HCT116 (cell line): ENCODE results near the gene SPRR4. TPM values are rescaled to one million over a fixed set of nuclear protein-coding genes. Genes with fewer than 3 reads are reported as not detected.

Source experiments
- ATAC-seq: fragments of 200-7000 bp; cut with Tn5 transposase; 2 replicates; pipeline ENCODE4 v1.9.1; 2020; ENCODE audit warnings: mild to moderate bottlenecking, moderate library complexity
- BruUV-seq: library from RNA; stranded (reverse); fragments of 400-500 nt; replicated peaks from 2 replicates; lab custom pipeline; 2021; lab: Mats Ljungman, UMichigan
- CTCF ChIA-PET: fragments of 300-600 bp; sonication (Branson Sonifier 250); formaldehyde crosslinking; loops from one replicate; lab custom pipeline; 2021; ENCODE audit warnings: antibody characterized with exemption; lab: Charles Lee
- POLR2A ChIA-PET: fragments of 300-600, 350-600 bp; sonication (Branson Sonifier 250); formaldehyde crosslinking; loops from one replicate; lab custom pipeline; 2021; ENCODE audit warnings: antibody characterized with exemption; lab: Charles Lee
- RAD21 ChIA-PET, 2 experiments: fragments of 300-600 bp; sonication (Branson Sonifier 250); formaldehyde crosslinking; loops; one replicate each; lab custom pipeline; 2023; ENCODE audit warnings: low total read pairs in 2 of 2; ENCODE audit not compliant: uncharacterized antibody in 2 of 2, unreplicated experiment in 2 of 2, low non-redundant PET in 1 of 2; lab: Charles Lee
- DNase-seq: peaks from one replicate; pipeline ENCODE4 v3.0.0-alpha.2; 2010; ENCODE audit warnings: low read depth, low spot score
- H2AFZ ChIP-seq: fragments of 200-600 bp; shearing (Covaris generic), sonication (generic); 2 replicates; pipeline ENCODE4 v1.6.1; 2017; ENCODE audit warnings: low read depth, mixed run types, mixed read lengths, antibody characterized with exemption, low read length; ENCODE audit not compliant: poor library complexity, severe bottlenecking
- H3K27ac ChIP-seq: 2 replicates; pipeline ENCODE4 v1.5.1; 2012; ENCODE audit warnings: low read depth, low read length
- H3K27me3 ChIP-seq: fragments of 200-600 bp; sonication (generic); 2 replicates; pipeline ENCODE4 v1.6.1; 2016; ENCODE audit warnings: mixed run types, low read length, mixed read lengths; ENCODE audit not compliant: insufficient read depth
- H3K36me3 ChIP-seq, 2 experiments: fragments of 200-500 bp in 1 of 2; fragments of 200-600 bp in 1 of 2; sonication (Bioruptor generic) in 1 of 2; sonication (generic) in 1 of 2; 2 replicates each; pipeline versions ENCODE4 v1.5.1 to v1.6.1; 2014 to 2016; ENCODE audit warnings: low read length in 2 of 2, inconsistent platforms in 1 of 2, mixed read lengths in 1 of 2, mixed run types in 1 of 2; ENCODE audit not compliant: insufficient read depth in 2 of 2, control insufficient read depth in 1 of 2
- H3K4me1 ChIP-seq, 2 experiments: fragments of 200-600 bp in 1 of 2; sonication (generic) in 1 of 2; 2 replicates each; pipeline versions ENCODE4 v1.5.1 to v1.6.1; 2012 to 2017; ENCODE audit warnings: low read length in 2 of 2, inconsistent platforms in 1 of 2, mild to moderate bottlenecking in 1 of 2, mixed read lengths in 1 of 2, mixed run types in 1 of 2, moderate library complexity in 1 of 2; ENCODE audit not compliant: insufficient read depth in 2 of 2, control insufficient read depth in 1 of 2
- H3K4me2 ChIP-seq: fragments of 200-600 bp; sonication (generic); 2 replicates; pipeline ENCODE4 v1.6.1; 2017; ENCODE audit warnings: mixed run types, low read length, mixed read lengths
- H3K4me3 ChIP-seq, 2 experiments: fragments of 200-600 bp in 1 of 2; sonication (generic) in 1 of 2; replicated peaks in 1 of 2; 2 replicates each; pipeline ENCODE4 v1.5.1; 2011 to 2016; ENCODE audit warnings: low read length in 2 of 2, control low read depth in 1 of 2, low read depth in 1 of 2, mild to moderate bottlenecking in 1 of 2, mixed read lengths in 1 of 2, mixed run types in 1 of 2
- H3K79me2 ChIP-seq: fragments of 200-600 bp; sonication (generic); 2 replicates; pipeline ENCODE4 v1.6.1; 2017; ENCODE audit warnings: mild to moderate bottlenecking, mixed run types, low read length, moderate library complexity, mixed read lengths; ENCODE audit not compliant: insufficient read depth
- H3K9ac ChIP-seq: fragments of 200-600 bp; sonication (generic); 2 replicates; pipeline ENCODE4 v1.6.1; 2016; ENCODE audit warnings: low read length, mixed read lengths
- H3K9me2 ChIP-seq: fragments of 200-600 bp; sonication (generic), shearing (Covaris generic); 2 replicates; pipeline ENCODE4 v1.6.1; 2017; ENCODE audit warnings: mixed run types, mild to moderate bottlenecking, moderate library complexity; ENCODE audit not compliant: insufficient read depth
- H3K9me3 ChIP-seq, 2 experiments: fragments of 200-500 bp in 1 of 2; fragments of 200-600 bp in 1 of 2; sonication (Bioruptor generic) in 1 of 2; sonication (generic) in 1 of 2; 2 replicates each; pipeline ENCODE4 v1.6.1; 2014 to 2017; ENCODE audit warnings: low read length in 2 of 2, mixed read lengths in 2 of 2, inconsistent platforms in 1 of 2, low read depth in 1 of 2, mild to moderate bottlenecking in 1 of 2, mixed run types in 1 of 2, moderate library complexity in 1 of 2; ENCODE audit not compliant: control insufficient read depth in 1 of 2, insufficient read depth in 1 of 2
- H4K20me1 ChIP-seq: fragments of 200-600 bp; sonication (generic), shearing (Covaris generic); 2 replicates; pipeline ENCODE4 v1.6.1; 2017; ENCODE audit warnings: mixed run types, mild to moderate bottlenecking, moderate library complexity; ENCODE audit not compliant: insufficient read depth
- ATF3 ChIP-seq: IDR thresholded peaks from 2 replicates; pipeline ENCODE4 v1.6.1; 2012
- CBX3 ChIP-seq: IDR thresholded peaks from 2 replicates; pipeline ENCODE4 v1.6.1; 2012; ENCODE audit warnings: low read depth
- CEBPB ChIP-seq: IDR thresholded peaks from 2 replicates; pipeline ENCODE4 v1.6.1; 2012; ENCODE audit warnings: low read depth
- EGR1 ChIP-seq: IDR thresholded peaks from 2 replicates; pipeline ENCODE4 v1.6.1; 2012; ENCODE audit warnings: low read depth
- ELF1 ChIP-seq: IDR thresholded peaks from 2 replicates; pipeline ENCODE4 v1.6.1; 2012; ENCODE audit warnings: low read depth, borderline replicate concordance
- EZH2 ChIP-seq: fragments of 200-600 bp; sonication (generic); IDR thresholded peaks from 2 replicates; pipeline ENCODE4 v1.6.1; 2017; ENCODE audit warnings: antibody characterized with exemption, mixed run types
- EZH2phosphoT487 ChIP-seq: fragments of 200-600 bp; IDR thresholded peaks from 2 replicates; pipeline ENCODE4 v1.6.1; 2018; ENCODE audit warnings: antibody characterized with exemption, borderline replicate concordance
- FOSL1 ChIP-seq: IDR thresholded peaks from 2 replicates; pipeline ENCODE4 v1.6.1; 2012; ENCODE audit warnings: low read depth
- JUND ChIP-seq: IDR thresholded peaks from 2 replicates; pipeline ENCODE4 v1.6.1; 2012
- MAX ChIP-seq: IDR thresholded peaks from 2 replicates; pipeline ENCODE4 v1.6.1; 2012
- POLR2A ChIP-seq: IDR thresholded peaks from 2 replicates; pipeline ENCODE4 v1.7.0; 2011; ENCODE audit warnings: borderline replicate concordance; ENCODE audit not compliant: insufficient read depth, insufficient read length; ENCODE audit errors: extremely low read depth
- POLR2AphosphoS5 ChIP-seq: IDR thresholded peaks from 2 replicates; pipeline ENCODE4 v1.6.1; 2011; ENCODE audit warnings: mild to moderate bottlenecking, low read depth, low read length, moderate library complexity
- RAD21 ChIP-seq: IDR thresholded peaks from 2 replicates; pipeline ENCODE4 v1.6.1; 2012; ENCODE audit warnings: low read depth, mild to moderate bottlenecking
- SIN3A ChIP-seq: IDR thresholded peaks from 2 replicates; pipeline ENCODE4 v1.6.1; 2012; ENCODE audit warnings: low read depth
- SRF ChIP-seq: IDR thresholded peaks from 2 replicates; pipeline ENCODE4 v1.6.1; 2012; ENCODE audit warnings: low read depth
- TCF7L2 ChIP-seq: IDR thresholded peaks from 2 replicates; pipeline ENCODE4 v1.7.0; 2011; ENCODE audit warnings: borderline replicate concordance, inconsistent platforms; ENCODE audit not compliant: insufficient read depth, insufficient read length; ENCODE audit errors: extremely low read depth
- YY1 ChIP-seq: IDR thresholded peaks from 2 replicates; pipeline ENCODE4 v1.6.1; 2011; ENCODE audit warnings: low read length, low read depth, moderate library complexity, mild to moderate bottlenecking; ENCODE audit not compliant: insufficient replicate concordance; ENCODE audit errors: extremely low read depth
- ZFX ChIP-seq: fragments of 450-650 bp; IDR thresholded peaks from 2 replicates; pipeline ENCODE4 v1.6.1; 2017
- intact Hi-C: fragments of 100-400 bp; cut with micrococcal nuclease; formaldehyde crosslinking; loops from 2 replicates; pipeline ENCODE4 v1.10.0; 2022
- total RNA-seq: library from RNA; stranded (reverse); gene quantifications from one replicate; pipeline ENCODE4 v1.2.1, GENCODE V29; 2021; ENCODE audit not compliant: unreplicated experiment
- TF ChIP-seq, protein P1 (sequence below), 3 experiments: fragments of 200-600 bp in 1 of 3; sonication (generic) in 1 of 3; IDR thresholded peaks in 2 of 3; conservative IDR thresholded peaks in 1 of 3; 2 replicates each; pipeline ENCODE4 v1.5.1; 2012 to 2017; ENCODE audit warnings: low read depth in 2 of 3, low read length in 2 of 3, antibody characterized with exemption in 1 of 3, borderline replicate concordance in 1 of 3, control low read depth in 1 of 3, mild to moderate bottlenecking in 1 of 3, mixed read lengths in 1 of 3, mixed run types in 1 of 3, moderate library complexity in 1 of 3; ENCODE audit not compliant: insufficient read depth in 1 of 3
- TF ChIP-seq, protein P2 (sequence below): IDR thresholded peaks from 2 replicates; pipeline ENCODE4 v1.6.1; 2011; ENCODE audit warnings: mild to moderate bottlenecking, low read length, moderate library complexity; ENCODE audit not compliant: insufficient replicate concordance; ENCODE audit errors: extremely low read depth

SPRR4 gene
- total RNA-seq, 1 experiment from 2014 or later: not detected

GRCh38 chr1:152957561-152957960, 12.9 kb upstream of the SPRR4 start:
- Histone ChIP-seq H3K27ac (no peak overlapping the region), H3K9me3 (no peaks in the 10 kb centered on the region), H3K9me2 (no peaks in the 10 kb centered on the region), H3K27me3 (peaks cover 7% of the 10 kb centered on the region), H3K4me2 (no peak overlapping the region), H3K36me3 (no peaks in the 10 kb centered on the region), H3K4me3 (no peak overlapping the region), H4K20me1 (no peaks in the 10 kb centered on the region), H2AFZ (no peak overlapping the region), H3K4me1 (peaks cover 0 to 10% of the 10 kb centered on the region in 2 experiments; a peak in 2 of 4 replicates), H3K79me2 (no peaks in the 10 kb centered on the region), H3K9ac (no peak overlapping the region)
- intact Hi-C loops: no loop called here
- POLR2A ChIA-PET: no interaction called here
- RAD21 ChIA-PET: no interaction called here
- CTCF ChIA-PET: no interaction called here
- no peak for TF ChIP-seq CBX3
- no peak for TF ChIP-seq MAX
- no peak for TF ChIP-seq JUND
- TF ChIP-seq POLR2A: no peak
- no peak for TF ChIP-seq SIN3A
- TF ChIP-seq EZH2phosphoT487: no peak
- TF ChIP-seq, protein P1, sequence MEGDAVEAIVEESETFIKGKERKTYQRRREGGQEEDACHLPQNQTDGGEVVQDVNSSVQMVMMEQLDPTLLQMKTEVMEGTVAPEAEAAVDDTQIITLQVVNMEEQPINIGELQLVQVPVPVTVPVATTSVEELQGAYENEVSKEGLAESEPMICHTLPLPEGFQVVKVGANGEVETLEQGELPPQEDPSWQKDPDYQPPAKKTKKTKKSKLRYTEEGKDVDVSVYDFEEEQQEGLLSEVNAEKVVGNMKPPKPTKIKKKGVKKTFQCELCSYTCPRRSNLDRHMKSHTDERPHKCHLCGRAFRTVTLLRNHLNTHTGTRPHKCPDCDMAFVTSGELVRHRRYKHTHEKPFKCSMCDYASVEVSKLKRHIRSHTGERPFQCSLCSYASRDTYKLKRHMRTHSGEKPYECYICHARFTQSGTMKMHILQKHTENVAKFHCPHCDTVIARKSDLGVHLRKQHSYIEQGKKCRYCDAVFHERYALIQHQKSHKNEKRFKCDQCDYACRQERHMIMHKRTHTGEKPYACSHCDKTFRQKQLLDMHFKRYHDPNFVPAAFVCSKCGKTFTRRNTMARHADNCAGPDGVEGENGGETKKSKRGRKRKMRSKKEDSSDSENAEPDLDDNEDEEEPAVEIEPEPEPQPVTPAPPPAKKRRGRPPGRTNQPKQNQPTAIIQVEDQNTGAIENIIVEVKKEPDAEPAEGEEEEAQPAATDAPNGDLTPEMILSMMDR (IDR thresholded peaks at IDR 0.05 in 2 of 3, conservative IDR thresholded peaks at IDR 0.05 in 1 of 3; ENCODE audit: borderline replicate concordance in 1 of 3, insufficient read depth in 1 of 3, low read depth in 2 of 3, low read length in 2 of 3): no peak
- no peak for TF ChIP-seq SRF
- no peak for TF ChIP-seq ELF1
- no peak for TF ChIP-seq FOSL1
- TF ChIP-seq EZH2: no peak
- no peak for TF ChIP-seq POLR2AphosphoS5
- TF ChIP-seq TCF7L2: no peak
- TF ChIP-seq, protein P2, sequence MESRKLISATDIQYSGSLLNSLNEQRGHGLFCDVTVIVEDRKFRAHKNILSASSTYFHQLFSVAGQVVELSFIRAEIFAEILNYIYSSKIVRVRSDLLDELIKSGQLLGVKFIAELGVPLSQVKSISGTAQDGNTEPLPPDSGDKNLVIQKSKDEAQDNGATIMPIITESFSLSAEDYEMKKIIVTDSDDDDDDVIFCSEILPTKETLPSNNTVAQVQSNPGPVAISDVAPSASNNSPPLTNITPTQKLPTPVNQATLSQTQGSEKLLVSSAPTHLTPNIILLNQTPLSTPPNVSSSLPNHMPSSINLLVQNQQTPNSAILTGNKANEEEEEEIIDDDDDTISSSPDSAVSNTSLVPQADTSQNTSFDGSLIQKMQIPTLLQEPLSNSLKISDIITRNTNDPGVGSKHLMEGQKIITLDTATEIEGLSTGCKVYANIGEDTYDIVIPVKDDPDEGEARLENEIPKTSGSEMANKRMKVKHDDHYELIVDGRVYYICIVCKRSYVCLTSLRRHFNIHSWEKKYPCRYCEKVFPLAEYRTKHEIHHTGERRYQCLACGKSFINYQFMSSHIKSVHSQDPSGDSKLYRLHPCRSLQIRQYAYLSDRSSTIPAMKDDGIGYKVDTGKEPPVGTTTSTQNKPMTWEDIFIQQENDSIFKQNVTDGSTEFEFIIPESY: no peak
- no peak for TF ChIP-seq YY1
- TF ChIP-seq ZFX: no peak
- no peak for TF ChIP-seq RAD21
- no peak for TF ChIP-seq CEBPB
- no peak for TF ChIP-seq EGR1
- TF ChIP-seq ATF3: no peak
- DNase-seq (no peak), ATAC-seq (no peak)
- BruUV-seq: no TSS peak
